RPMI8226 (cell line): ENCODE data around the gene ZNF70.

Source experiments
- DNase-seq: peaks from one replicate; pipeline ENCODE4 v3.0.0-alpha.2; 2015

Gene ZNF70

GRCh38 chr22:23690713-23691112, 60.2 kb downstream of the ZNF70 start, which contains the start of gene RGL4:
Gene RGL4, plus strand, starts transcription at chr22:23691013. Its CDS starts 1,018 bp downstream, at chr22:23692031.
- no peak for DNase-seq

- no peak for DNase-seq
Observed at GRCh38 chr22:23689414-23689813, 61.5 kb downstream of the ZNF70 start.
